Measurements from ENCODE around the gene CRYBG2. TPM values are rescaled to one million over a fixed set of nuclear protein-coding genes. Genes with fewer than 3 reads are reported as not detected.
"Not testable (repeated sequence)": the region's sequence is repeated elsewhere in the genome, so short reads cannot be mapped to it uniquely, and the experiment has no call there.

The CRYBG2 gene
- polyA plus RNA-seq, 5 donors = 0.70 to 2.5 (median 1.5) TPM

DNA sequence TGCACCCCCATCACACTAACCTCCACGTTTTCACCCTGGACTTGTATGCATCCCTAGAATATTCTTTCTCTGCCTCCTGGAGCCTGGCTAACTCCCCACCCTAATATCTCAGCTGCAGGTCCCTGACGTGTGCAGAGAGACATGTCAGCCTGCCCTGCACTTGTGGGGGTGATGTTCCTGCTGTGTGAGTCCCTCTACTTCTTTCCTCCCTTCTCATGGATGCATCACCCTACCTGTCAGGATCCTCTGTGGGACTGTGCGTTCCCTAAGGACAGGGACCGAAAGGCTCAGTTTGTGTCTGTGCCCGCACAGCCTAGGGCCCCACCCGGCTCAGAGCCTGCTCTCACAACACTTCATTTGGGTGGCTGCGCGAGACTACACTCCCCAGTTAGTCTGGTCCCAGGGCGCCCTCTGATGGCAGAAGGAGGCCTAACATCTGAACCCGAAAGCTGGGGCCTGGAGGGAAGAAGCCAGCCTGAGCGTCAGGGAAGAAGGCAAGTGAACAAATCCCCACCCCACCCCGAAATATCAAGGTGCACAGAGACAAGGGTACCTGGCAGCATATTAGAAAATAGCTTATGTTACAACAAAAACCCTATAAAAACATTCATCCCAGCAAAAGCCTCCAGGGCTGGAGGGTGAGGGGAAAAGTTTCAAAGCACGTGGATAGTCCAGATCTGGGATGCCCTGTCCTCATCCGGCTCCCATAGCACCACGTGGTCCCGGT lies 32.5 kb downstream of the CRYBG2 start:
- peak; percentile 63 to 79 for DNase-seq

DNA sequence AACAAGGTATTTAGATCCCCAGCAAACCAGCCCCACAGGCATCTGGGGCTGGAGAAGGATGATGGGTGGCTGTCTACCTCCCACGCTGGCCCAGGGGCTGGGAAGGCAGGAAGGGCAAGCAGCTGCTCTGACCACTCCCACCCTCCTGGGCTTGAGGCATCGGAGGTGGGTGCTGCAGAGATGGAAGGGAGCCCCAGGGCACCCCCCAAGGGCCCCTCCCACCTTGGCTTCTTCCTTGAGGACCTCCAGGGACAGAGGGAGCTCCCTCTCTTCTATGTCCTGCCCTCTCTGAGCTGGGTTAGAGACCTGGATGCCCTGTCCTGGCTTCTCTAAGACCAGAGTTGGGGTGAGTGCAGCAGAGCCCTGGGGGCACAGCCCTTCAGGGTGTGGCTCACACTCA lies 33.0 kb downstream of the CRYBG2 start:
- no peak for DNase-seq

DNA sequence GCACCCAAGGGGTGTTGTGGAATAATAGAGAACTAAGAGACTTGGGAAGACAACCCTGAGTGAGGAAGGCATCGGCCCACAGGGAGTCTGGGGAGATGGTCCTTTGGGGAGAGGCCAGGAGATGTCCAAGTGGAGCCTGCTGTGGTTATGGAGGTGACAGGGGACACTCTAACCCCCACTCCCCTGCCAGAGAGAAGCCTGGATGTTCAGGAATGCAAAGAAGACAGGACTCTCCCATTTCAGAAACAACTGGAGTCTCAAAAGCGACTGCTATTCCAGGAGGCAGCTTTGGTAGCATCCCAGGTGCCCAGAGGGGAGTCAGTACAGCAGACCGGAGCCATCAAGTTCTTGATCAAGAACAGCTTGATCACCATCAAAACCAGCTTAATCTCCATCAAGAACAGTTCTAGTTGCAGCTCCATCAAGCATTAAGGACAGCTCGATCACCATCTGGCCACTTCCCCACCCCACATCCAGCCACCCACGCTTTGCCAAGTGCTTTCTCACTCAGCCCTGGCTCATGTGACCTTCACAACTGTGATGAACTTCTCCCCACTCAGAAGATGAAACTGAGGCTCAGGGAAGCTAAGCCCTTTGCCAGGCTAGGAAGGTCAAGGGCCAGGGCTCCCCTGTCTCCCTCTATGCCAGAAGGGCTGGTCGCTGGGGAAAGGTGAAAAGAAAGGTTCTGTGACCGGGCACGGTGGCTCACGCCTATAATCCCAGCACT lies 35.4 kb downstream of the CRYBG2 start:
- no peak for DNase-seq

DNA sequence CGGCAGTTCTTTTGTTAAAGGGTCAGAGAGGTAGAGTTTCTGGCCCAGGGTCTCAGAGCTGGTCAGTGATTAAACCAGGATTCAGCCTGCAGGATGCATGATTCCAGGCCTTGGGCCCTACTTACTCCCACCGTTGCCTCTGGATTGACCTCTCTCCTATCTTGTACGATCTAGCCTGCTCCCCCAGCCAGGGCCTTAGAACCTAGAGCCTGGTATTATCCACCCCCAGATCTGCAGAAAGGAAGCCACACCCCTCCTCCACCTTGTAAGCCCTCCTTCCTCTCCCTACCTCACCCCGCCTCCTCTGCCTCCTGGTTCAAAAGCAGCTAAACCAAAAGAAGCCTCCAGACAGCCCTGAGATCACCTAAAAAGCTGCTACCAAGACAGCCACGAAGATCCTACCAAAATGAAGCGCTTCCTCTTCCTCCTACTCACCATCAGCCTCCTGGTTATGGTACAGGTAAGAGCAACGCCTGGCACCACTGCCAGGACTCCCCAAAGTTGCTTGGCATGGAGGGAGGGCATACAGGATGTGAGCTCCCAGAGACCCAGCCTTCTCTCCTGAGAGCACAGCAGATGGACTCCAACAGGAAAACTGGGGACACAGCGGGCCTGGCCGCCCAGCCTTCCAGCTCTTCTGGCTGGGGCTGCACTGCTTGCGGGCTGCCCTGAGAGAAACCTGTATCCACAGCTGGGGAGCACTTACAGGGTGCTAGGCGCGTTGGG lies 36.2 kb downstream of the CRYBG2 start, which contains the start of gene CD52:
CD52 (plus strand) TSS at position 347 of the 726 bp plus-strand sequence; CDS start at position 407, 60 bp downstream.
- no peak for DNase-seq

DNA sequence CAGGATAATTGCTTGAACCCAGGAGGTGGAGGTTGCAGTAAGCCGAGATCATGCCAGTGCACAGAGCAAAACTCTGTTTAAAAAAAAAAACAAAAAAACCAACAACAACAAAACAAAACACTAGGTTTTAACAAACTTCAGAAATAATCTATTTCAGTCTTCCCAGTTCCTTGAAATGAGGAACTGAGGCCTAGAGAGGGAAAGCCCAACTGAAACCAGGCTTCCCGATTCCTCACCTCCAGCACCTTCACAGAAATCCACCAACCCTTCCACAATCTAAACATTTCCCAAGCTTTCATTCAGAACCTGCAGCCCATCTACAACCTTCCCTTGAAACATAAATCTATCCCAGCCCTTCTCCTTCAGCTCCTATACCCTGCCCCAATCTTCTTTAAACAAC lies 36.8 kb downstream of the CRYBG2 start:
- DNase-seq = no peak

DNA sequence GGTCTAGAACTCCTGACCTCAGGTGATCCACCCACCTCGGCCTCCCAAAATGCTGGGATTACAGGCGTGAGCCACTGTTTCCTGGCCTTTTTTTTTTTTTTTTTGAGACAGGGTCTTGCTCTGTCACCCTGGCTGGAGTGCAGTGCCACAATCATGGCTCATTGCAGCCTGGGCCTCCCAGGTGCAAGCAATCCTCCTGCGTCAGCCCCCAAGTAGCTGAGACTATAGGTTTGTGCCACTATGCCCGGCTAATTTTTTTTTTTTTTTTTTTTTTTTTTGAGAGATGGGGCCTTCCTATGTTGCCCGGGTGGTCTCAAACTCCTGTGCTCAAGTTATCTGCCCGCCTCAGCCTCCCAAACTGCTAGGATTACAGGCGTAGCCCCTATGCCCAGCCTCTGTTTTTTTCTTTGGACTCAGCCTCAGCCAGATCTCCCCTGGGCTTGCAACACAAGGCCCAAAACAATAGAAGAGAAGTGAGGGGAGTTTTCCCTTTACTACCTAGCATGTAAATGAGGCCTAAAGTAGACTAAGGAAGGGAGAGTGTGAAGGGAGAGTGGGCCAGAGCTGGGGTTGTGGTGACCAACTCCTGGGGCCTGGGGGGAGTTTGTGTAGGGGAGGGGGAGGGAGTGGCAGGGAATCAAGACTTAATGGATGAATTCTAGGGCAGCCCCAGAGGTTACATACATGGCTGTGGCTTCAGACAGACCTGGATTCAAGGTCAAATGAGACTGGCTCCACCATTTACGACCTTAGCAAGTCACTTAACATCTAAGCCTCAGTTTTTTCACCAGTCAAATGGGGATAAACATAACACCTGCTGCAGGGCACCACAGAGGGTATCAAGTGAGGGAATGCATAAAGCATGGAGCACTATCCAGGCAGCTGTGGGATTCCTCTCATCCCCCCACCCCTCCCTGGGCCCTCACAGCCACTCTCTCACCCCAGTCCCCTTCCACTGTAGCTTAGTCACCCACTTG lies 37.8 kb downstream of the CRYBG2 start:
- no peak for DNase-seq

DNA sequence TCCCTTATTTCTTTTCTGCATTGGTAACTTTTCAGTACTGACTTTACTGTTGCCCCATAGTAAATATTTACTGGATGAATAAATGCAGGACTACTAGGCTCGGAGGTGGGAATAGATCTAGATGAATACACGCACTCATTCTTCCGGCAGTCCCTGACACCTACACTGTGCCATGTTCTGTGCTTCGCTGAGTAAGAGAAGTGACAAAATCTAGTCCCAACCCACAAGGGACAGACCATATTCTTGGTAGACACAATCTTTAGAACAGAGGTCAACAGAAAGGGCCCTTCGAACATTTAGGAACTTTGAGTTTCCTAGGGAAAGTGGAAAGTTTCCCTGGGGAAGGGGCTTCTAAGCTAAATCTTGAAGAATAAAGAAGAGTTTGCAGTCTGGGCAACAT lies 39.4 kb downstream of the CRYBG2 start:
- DNase-seq = no peak

DNA sequence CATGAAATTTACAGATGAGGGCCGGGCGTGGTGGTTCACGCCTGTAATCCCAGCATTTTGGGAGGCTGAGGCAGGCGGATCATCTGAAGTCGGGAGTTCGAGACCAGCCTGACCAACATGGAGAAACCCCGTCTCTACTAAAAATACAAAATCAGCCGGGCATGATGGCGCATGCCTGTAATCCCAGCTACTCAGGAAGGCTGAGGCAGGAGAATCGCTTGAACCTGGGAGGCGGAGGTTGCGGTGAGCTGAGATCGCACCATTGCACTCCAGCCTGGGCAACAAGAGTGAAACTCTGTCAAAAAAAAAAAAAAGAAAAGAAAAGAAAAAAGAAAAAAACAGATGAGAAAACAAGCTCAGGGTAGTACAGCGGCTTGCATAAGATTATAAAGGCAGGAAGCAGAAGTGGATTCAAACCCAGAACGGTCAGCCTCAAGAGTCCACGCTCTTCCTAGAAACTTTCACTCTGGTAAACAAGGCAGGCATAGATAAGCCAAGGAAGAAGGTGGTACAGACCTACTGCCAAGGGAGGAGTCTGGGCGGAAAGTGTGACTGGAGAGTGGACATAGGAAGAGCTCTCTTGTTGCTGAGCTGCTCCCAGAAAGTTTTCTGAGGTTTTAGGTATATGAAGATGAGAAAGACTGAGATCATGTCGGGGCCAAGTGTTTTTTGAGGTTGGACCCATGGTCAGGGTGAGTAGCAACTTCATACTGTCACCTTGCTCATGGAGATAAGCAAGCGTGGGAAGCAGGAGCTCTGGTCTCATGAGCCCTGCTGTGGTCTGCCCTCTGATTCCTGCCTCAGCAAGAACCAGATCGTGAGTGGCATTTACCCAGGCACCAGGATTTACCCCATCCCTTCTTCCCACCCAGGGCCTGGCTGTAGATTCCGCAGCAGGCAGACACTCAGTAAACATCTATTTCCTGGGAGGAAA lies 45.7 kb downstream of the CRYBG2 start:
- not testable (repeated sequence) for DNase-seq

DNA sequence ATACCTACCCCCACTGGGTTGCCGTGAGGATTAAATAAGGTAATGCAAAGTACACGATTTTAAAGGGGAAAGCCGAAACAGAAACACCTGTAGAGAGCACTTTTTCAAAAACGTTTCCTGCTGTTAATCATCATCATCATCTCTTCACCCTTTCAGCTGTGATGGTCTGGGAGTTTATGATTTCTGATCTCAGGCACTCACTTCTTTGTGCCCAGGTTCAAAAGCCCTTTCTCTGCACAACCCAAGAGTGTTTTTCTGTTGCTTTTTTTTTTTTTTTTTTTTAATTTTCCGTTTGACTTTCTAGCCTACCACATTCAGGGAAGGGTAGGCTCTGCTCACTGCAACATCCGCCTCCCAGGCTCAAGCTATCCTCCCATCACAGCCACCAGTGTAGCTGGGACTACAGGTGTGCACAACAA lies 46.6 kb downstream of the CRYBG2 start:
- no peak for DNase-seq

DNA sequence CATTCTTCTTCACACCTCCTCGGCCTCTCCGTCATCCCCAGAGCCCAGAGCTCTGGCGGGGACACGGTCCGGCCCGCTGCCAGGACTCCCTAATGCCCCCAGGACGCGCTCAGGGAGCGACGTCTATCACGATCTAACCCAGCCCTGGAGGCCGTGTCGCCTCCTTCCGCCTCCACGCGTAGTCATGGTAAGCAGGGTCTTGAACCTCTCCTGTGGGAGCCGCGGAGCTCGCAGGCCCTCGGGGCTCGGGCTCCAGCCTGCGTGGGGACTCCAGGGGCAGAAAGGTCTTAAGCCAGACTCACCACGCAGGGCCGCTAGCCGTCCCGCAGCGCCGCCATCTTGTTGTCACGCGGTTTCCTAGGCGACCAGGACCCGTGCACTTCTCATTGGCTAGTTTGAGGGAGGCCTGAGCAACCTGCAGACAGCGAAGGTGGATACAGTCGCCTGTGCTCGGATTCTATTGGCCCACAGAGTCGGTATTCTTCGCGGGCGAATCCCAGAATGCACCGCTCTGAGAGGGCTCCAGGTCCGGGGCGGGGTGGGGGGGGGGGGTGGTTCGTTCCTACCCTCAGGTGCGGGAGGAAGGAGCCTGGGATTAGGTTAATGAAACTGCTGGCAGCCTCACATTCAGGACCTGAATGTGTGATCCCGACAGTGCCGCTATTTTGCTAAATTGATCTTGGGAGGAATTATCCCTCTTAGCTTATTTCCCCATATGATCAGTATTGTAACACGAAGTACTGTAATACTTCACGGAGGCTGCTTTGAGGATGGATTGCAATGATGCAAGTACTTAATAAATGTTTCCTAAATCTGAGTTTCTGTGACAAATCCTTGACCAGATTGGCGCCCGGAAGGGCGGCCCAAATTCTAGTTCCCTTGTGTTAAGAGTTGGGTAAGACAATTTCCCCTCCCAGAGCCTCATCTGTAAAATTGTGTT lies 47.4 kb downstream of the CRYBG2 start, which contains the start of gene UBXN11:
UBXN11 (minus strand) TSS at position 347 of the 940 bp plus-strand sequence. CDS start 3,753 bp downstream, outside the sequence.
- peak; percentile 71 to 73 for DNase-seq

DNA sequence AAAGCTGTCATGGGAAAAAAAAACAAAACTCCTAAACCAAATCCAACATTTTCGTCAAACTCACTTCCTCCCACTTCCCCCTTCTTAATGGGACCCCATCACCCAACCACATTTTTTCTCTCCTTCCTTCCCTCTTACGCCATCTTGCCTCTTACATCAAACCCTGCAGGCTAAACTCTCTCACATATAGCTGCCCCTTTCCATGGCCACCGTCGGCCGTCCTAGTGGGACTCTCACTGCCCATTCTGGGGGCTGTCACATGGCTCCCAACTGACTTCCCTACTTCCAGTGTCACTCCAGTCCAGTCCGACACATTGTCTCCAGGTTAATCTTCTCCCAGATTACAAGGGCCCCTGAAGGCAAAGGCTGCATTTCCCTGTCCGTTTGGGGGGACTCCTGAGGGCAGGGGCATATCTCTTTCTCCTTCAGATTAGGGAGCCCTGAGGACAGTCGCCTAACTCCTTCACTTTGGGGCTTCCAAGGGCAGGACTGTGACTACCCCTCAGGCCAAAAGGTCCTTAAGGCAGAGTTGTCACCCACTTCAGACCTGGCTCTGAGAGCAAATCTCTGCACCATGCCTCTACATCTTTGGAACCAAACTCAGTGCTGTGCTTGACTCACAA lies 48.2 kb downstream of the CRYBG2 start:
- no peak for DNase-seq

DNA sequence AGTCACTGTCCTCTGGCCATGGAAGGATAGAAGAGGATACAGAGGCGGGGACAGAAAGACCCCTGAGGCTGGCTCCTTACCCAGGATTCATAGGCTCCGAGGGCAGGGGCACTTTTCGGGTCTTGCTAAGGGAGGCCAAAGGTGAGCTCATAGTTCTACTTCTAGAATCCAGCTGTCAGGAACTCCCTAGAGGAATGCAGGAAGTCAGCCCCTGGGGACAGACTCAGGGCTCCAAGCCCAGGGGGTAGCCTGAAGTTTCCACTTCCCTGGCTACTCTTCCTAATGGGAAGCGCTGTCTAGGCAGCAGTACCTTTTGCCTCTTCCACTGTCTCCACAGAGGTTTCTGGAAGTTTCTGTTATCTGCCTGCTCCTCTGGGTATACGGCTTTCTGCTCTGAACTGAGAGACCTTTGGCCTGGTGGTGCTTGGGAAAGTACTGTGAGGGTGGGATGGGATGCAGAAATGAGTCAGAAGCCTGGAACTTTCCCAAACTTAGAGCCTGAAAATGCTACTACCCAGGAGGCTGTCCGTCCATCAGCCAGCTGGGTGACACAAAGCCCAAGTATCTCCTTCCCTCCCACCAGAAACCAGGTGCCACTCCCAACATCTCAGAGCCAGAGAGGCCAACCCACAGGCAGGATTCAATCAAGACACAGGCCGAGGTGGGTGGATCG lies 51.1 kb downstream of the CRYBG2 start:
- DNase-seq = no peak

DNA sequence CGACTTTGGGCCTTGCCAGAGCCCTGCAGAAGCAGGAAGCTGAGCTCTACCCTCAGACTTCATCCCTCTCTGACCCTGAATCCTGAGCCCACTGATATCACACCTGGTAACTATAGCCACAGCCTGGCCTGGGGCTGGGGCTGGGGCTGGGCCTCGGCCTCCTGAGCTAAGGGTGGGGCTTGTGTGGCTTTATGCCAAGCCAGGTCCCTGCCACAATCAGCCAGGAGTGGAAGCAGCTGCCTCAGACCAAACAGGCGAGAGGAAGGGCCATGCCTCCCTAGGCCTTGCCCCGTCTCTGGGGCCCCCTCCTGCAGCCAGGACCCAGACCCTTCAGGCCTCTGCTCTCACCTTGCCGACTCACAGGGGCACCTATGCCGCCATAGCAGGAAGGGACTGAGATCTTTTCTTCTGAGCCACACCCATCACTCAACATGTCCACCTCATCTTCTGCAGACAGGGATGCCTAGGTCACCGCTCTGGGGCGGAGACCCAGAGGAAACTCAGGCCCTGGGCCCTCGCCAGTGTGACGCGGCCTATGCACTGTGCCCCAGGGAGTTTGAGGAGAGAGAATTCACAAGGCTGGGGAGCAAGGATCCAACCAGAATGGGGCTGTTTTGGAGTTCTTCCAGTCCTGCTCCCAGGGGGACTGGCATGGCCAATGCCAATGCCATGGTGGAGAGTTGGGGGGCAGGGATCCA lies 53.2 kb downstream of the CRYBG2 start:
- no peak for DNase-seq

DNA sequence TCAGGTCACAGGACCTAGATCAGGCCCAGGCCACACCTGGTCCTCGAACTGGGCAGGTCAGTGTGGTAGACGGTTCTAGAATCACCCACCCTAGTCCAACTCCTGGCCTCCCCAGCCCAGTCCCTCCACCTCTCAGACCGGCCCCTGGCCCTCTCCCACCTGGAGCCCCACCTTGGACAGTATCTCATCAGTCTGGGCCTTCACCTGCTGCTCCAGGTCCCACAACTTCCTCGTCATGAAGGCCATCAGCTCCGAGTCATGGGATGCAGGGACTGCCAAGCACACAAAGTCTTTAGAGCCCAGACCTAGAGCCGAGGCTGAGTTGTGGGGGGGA lies 56.2 kb downstream of the CRYBG2 start:
- no peak for DNase-seq

DNA sequence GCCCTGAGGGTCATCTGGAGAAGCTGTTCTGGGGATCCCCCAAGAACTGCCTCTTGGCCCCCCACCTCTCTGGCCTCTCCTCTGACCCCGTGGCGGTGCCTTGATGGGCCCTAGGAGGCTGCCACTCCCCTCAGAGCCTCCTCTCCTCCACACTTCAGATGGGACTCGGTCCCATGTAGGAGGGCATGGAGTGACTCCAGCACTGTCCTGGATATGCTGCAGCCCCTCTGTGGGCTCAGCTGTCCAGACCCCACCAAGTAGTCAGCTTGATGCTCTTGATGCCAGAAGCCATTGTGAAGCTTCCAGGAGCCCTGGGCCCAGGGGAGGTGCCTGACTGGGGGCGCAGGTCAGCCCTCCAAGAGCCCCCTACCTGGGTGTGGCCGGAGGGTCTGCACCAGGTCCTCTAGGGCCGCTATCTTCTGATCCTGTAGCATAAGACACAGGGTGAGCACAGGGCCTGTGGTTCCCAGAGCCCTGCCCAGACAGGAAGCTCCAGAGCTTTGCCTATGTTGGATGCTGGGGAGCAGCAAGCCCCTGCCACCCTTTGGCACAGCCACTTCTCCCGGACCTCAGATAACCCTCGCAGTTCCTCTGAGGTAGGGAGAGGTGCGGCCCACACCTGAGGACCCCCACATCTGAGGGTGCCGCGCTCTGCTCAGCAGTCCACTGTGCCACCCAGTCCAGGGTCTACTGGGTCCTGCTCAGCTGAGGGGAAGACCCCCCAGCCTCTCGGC lies 56.7 kb downstream of the CRYBG2 start:
- DNase-seq = no peak

DNA sequence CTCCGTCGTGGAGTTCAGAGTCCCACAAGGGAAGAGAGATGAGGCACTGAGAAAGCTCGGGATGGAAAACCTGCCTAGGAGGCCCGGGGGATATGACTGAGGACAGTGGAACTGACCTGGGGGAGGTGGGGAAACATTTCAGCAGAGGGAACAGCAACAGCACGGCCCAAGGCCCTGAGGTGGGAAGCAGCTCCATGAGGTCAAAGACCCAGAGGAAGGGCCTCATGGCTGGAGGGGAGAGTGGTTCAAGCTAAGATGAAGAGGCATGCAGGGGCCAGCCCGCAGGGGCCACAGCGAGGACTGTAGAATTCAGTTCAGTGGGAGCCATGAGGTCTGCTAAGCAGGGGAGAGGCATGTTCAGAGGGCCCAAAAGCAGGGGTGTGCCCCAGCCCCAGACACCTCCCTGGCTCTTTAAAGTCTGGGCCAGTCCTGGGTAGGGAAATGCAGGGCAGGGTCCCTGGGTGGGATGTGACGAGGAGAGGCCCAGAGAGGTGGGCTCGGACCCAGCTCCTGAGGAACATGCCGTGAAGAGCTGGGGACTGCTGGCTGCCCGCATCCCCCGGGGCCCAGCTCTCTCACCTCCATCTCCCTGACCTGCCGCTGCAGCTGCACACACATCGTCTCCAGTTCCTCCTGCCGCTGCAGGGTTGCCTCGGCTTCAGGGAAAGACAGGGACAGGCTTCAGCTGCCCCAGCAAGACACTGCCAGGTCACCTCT lies 57.4 kb downstream of the CRYBG2 start:
- DNase-seq = no peak
